Ishikawa (cell line): ENCODE measurements around the gene GPR84.

Experiments
- CEBPB ChIP-seq: IDR thresholded peaks from 2 replicates; pipeline ENCODE4 v1.6.1; 2012
- CREB1 ChIP-seq: IDR thresholded peaks from 2 replicates; pipeline ENCODE4 v1.6.1; 2012; ENCODE audit warnings: low read depth
- EGR1 ChIP-seq: IDR thresholded peaks from 2 replicates; pipeline ENCODE4 v1.6.1; 2012
- EP300 ChIP-seq: IDR thresholded peaks from 2 replicates; pipeline ENCODE4 v1.6.1; 2012; ENCODE audit warnings: borderline replicate concordance
- FOXM1 ChIP-seq: IDR thresholded peaks from 2 replicates; pipeline ENCODE4 v1.6.1; 2012; ENCODE audit warnings: low read depth, borderline replicate concordance
- NFIC ChIP-seq: IDR thresholded peaks from 2 replicates; pipeline ENCODE4 v1.6.1; 2012
- RAD21 ChIP-seq: IDR thresholded peaks from 2 replicates; pipeline ENCODE4 v1.6.1; 2012; ENCODE audit warnings: low read depth
- REST ChIP-seq: IDR thresholded peaks from 2 replicates; pipeline ENCODE4 v1.6.1; 2012; ENCODE audit warnings: low read depth, mild to moderate bottlenecking
- TAF1 ChIP-seq: IDR thresholded peaks from 2 replicates; pipeline ENCODE4 v1.6.1; 2012; ENCODE audit warnings: low read depth, mild to moderate bottlenecking
- TCF12 ChIP-seq: IDR thresholded peaks from 2 replicates; pipeline ENCODE4 v1.6.1; 2012; ENCODE audit warnings: low read depth
- TEAD4 ChIP-seq: IDR thresholded peaks from 2 replicates; pipeline ENCODE4 v1.6.1; 2012
- YY1 ChIP-seq: IDR thresholded peaks from 2 replicates; pipeline ENCODE4 v1.6.1; 2012; ENCODE audit warnings: low read depth
- ZBTB7A ChIP-seq: IDR thresholded peaks from 2 replicates; pipeline ENCODE4 v1.6.1; 2012; ENCODE audit warnings: low read depth
- TF ChIP-seq, protein P1 (sequence below): IDR thresholded peaks from 2 replicates; pipeline ENCODE4 v1.6.1; 2012
- TF ChIP-seq, protein P2 (sequence below): IDR thresholded peaks from 2 replicates; pipeline ENCODE4 v1.6.1; 2012

Gene GPR84

DNA sequence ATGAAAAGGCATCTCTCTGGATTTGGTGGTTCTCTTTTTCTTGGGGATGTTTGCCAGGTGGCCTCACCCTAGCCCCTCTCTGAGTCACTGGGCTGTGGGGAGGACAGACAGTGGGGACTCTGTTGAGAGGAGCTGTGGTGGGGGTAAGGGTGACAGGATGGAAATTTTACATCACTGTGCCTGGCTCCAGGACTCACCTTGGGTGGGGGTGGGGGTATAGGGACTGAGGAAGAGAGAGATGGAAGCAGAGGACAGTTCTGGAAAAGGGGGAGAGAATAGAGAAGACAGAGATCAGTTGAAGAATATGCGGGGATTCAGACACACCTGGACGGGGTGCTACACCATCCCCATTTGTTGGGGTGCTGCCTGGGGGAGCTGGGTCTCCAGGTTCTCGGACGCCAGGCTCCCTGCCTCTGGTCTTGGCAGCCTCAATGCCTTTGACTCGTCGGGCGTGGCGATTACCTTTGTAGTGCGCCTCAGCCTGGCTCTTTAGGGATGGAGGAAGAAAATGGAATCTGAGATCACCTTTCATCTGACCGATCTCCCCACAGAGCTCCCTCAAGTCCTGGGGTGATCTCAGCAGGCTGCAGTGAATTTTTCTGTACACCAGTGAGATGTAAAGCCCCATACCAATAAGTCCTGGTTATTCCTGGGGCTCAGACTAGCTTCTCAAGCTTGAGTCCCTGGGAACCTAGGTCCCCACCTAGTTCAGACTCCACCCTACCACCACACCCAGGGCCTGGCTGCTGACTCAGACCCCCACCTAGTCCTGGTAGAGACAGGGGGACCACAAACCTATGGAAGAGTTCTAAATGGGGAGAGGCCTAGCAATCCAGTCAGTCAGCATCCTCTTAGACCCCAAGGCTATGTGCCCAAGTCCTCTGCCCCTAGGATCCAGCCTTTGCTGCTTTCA is 9.6 kb upstream of the GPR84 start:
- TF ChIP-seq FOXM1 (peak; percentile 14; the same call in 1 of the 2 replicates), RAD21 (no peak), EP300 (peak; percentile 59; the same call in 1 of the 2 replicates), CEBPB (no peak), YY1 (no peak), REST (no peak), NFIC (peak; percentile 73), CREB1 (no peak), TCF12 (peak; percentile 32; the same call in 1 of the 2 replicates), TEAD4 (peak; percentile 54)
- TF ChIP-seq, protein P1, sequence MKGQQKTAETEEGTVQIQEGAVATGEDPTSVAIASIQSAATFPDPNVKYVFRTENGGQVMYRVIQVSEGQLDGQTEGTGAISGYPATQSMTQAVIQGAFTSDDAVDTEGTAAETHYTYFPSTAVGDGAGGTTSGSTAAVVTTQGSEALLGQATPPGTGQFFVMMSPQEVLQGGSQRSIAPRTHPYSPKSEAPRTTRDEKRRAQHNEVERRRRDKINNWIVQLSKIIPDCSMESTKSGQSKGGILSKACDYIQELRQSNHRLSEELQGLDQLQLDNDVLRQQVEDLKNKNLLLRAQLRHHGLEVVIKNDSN = no peak
- TF ChIP-seq, protein P2, sequence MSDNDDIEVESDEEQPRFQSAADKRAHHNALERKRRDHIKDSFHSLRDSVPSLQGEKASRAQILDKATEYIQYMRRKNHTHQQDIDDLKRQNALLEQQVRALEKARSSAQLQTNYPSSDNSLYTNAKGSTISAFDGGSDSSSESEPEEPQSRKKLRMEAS = no peak

DNA sequence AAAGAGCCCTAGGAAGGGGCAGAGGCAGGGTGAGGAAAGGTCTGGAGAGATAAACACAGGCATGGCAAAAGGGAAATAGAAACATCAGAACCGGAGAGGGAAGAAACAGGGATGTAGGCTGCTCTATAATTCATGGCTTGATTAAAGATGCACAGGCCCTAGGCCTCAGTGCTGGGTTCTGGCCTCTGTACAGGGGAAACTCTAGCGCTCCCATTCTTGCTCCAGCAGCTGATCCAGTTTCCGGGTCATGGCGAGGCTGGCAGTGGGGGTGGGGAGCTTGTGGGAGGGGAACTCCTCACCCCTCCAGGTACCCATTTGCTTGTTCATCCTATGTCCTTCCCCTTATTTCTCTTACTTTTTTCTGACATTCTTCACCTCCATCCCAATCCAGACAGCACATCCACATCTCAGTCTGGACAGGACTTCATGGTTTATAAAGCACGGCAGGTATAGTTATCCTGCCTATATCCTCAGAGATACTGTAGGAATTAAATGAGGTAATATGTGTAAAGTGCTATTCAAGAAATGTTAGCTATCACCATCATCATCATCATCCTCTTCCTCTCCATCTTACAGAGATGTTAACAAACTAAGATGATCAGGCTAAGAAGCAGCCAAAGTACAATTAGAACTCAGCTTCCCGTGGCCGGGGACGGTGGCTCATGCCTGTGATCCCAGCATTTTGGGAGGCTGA is 8.0 kb upstream of the GPR84 start:
- TF ChIP-seq, protein P1 = no peak
- TF ChIP-seq ZBTB7A = no peak
- no peak for TF ChIP-seq CREB1
- no peak for TF ChIP-seq CEBPB
- TF ChIP-seq YY1 = no peak
- TF ChIP-seq REST = no peak
- no peak for TF ChIP-seq TEAD4
- no peak for TF ChIP-seq EP300
- no peak for TF ChIP-seq FOXM1
- TF ChIP-seq, protein P2 = no peak
- TF ChIP-seq RAD21 = no peak
- no peak for TF ChIP-seq TAF1
- no peak for TF ChIP-seq EGR1

GRCh38 chr12:54371328-54372112 is 7.2 kb upstream of the GPR84 start:
- TF ChIP-seq, protein P2 = peak; percentile 23; the same call in 1 of the 2 replicates
- peak; percentile 94 for TF ChIP-seq NFIC
- TF ChIP-seq CEBPB = no peak
- TF ChIP-seq TEAD4 = no peak
- peak; percentile 46; the same call in 1 of the 2 replicates for TF ChIP-seq EP300
- TF ChIP-seq TCF12 = peak; percentile 29; the same call in 1 of the 2 replicates
- peak; percentile 93 for TF ChIP-seq ZBTB7A
- TF ChIP-seq EGR1 = no peak
- no peak for TF ChIP-seq FOXM1
- TF ChIP-seq CREB1 = no peak

DNA sequence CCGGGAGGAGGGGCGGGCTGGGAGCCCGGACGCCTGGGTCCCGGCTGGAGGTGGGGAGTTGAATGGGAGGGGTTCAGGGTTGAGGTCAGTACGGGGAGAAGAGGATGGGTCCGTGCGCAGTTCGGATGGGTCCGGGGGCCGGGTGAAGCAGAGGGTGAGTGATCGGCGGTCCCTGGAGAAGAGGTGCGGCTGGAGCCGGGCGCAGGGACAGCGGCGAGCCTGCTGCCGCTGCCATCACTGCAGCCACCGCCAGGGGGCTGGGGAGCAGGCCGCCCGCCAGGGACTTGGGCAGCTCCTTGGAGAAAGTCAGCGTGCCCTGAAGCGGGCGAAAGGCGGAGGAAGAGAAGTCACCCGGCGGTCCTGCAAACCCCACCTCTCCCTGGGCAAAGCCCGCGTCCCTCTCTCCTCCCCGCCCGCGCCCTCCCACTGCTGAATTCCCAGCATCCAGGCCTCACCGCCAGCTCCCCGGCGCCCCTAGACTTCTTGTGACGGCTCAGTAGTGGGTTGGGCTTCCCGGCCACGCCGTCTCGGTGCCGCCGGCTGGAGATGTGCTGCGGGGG is 6.0 kb upstream of the GPR84 start:
- TF ChIP-seq CREB1 (no peak), NFIC (peak; percentile 67), RAD21 (peak; percentile 74), CEBPB (no peak), YY1 (peak; percentile 69), ZBTB7A (no peak; the same call in 1 of the 2 replicates), TAF1 (no peak), EGR1 (no peak), TCF12 (peak; percentile 68; the same call in 1 of the 2 replicates), EP300 (no peak), FOXM1 (no peak), REST (no peak), TEAD4 (peak; percentile 44)
- TF ChIP-seq, protein P1 = 0 out of 2 replicates have a peak, but pooled peaks have one; percentile 19
- TF ChIP-seq, protein P2 = peak; percentile 86
